PC-9 (cell line): ENCODE results near the gene GLDN. TPM values are rescaled to one million over a fixed set of nuclear protein-coding genes. Genes with fewer than 3 reads are reported as not detected.

Experiments
- BruUV-seq: library from RNA; stranded (reverse); fragments of 400-500 nt; replicated peaks from 2 replicates; lab custom pipeline; 2021; lab: Mats Ljungman, UMichigan
- CTCF ChIA-PET: fragments of 300-600 bp; sonication (Branson Sonifier 250); formaldehyde crosslinking; loops from one replicate; lab custom pipeline; 2022; ENCODE audit warnings: antibody characterized with exemption; lab: Charles Lee
- POLR2A ChIA-PET: fragments of 300-600 bp; sonication (Branson Sonifier 250); formaldehyde crosslinking; loops from one replicate; lab custom pipeline; 2022; ENCODE audit warnings: antibody characterized with exemption; ENCODE audit not compliant: unreplicated experiment; lab: Charles Lee
- DNase-seq, 2 experiments: peaks; one replicate each; pipeline versions ENCODE4 v3.0.0 to v3.0.0-alpha.2; 2015 to 2022; ENCODE audit warnings: mixed read lengths in 1 of 2
- H2AFZ ChIP-seq: fragments of 200-600 bp; sonication (generic); 2 replicates; pipeline ENCODE4 v1.8.1; 2017; ENCODE audit warnings: antibody characterized with exemption
- H3F3A ChIP-seq: fragments of 200-600 bp; sonication (generic); 2 replicates; pipeline ENCODE4 v1.8.1; 2017; ENCODE audit warnings: antibody characterized with exemption, mild to moderate bottlenecking, low read depth; ENCODE audit not compliant: insufficient read depth
- H3K27ac ChIP-seq: fragments of 200-600 bp; sonication (generic); 2 replicates; pipeline ENCODE4 v1.6.1; 2016; ENCODE audit warnings: mixed run types
- H3K27me3 ChIP-seq: fragments of 200-600 bp; sonication (generic); 2 replicates; pipeline ENCODE4 v1.6.1; 2016; ENCODE audit warnings: low read depth, mixed run types; ENCODE audit not compliant: insufficient read depth
- H3K36me3 ChIP-seq: fragments of 200-600 bp; sonication (generic); 2 replicates; pipeline ENCODE4 v1.6.1; 2016; ENCODE audit warnings: low read depth, mixed run types
- H3K4me1 ChIP-seq: fragments of 200-600 bp; sonication (generic); replicated peaks from 2 replicates; pipeline ENCODE4 v1.6.1; 2016; ENCODE audit warnings: mixed run types; ENCODE audit not compliant: insufficient read depth
- H3K4me2 ChIP-seq: fragments of 200-600 bp; sonication (generic); 2 replicates; pipeline ENCODE4 v1.6.1; 2017; ENCODE audit warnings: mixed run types
- H3K4me3 ChIP-seq: fragments of 200-600 bp; sonication (generic); 2 replicates; pipeline ENCODE4 v1.6.1; 2016; ENCODE audit warnings: mixed run types
- H3K79me2 ChIP-seq: fragments of 200-600 bp; sonication (generic); 2 replicates; pipeline ENCODE4 v1.6.1; 2017; ENCODE audit warnings: low read depth, mixed run types
- H3K9me2 ChIP-seq: fragments of 200-600 bp; sonication (generic); 2 replicates; pipeline ENCODE4 v1.8.1; 2017; ENCODE audit warnings: mild to moderate bottlenecking; ENCODE audit not compliant: insufficient read depth
- H3K9me3 ChIP-seq: fragments of 200-600 bp; sonication (generic); 2 replicates; pipeline ENCODE4 v1.8.1; 2016; ENCODE audit warnings: low read depth; ENCODE audit not compliant: insufficient read depth
- H4K20me1 ChIP-seq: fragments of 200-600 bp; sonication (generic); 2 replicates; pipeline ENCODE4 v1.8.1; 2017; ENCODE audit not compliant: insufficient read depth
- EZH2 ChIP-seq: fragments of 200-600 bp; sonication (generic); IDR thresholded peaks from 2 replicates; pipeline ENCODE4 v1.8.0; 2017; ENCODE audit warnings: antibody characterized with exemption, low read depth
- intact Hi-C: fragments of 100-400 bp; cut with micrococcal nuclease; formaldehyde crosslinking; loops from one replicate; pipeline ENCODE4 v1.10.0; 2022; ENCODE audit not compliant: unreplicated experiment
- total RNA-seq: library from RNA; stranded (reverse); gene quantifications from 2 replicates; pipeline ENCODE4 v1.2.3, GENCODE V29; 2021
- TF ChIP-seq, protein P1 (sequence below): fragments of 200-600 bp; sonication (generic); conservative IDR thresholded peaks from 2 replicates; pipeline ENCODE4 v1.6.1; 2017; ENCODE audit warnings: mixed run types, antibody characterized with exemption, mild to moderate bottlenecking, moderate library complexity

GLDN gene
- total RNA-seq, 1 experiment from 2014 or later = not detected

DNA sequence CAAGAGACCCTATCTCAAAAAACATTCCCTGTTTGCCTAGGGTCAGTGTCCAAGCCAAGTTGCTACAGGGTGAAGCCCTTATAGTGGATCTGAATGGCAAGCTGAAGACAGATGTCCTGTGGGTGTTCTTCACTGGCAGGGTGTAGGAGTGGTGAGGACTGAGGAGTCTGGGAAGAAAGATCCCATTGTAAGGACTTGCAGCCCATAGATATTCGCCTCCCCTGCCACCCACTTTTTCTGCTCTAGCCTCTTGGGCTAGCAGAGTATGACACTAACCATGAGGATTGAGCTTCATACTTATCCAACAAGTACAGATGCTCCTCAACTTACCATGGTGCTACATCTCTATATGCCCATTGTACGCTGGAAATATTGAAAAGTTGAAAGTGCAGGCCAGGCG, 16.3 kb upstream of the GLDN start:
- H3K9me3 ChIP-seq = no peaks in the 10 kb centered on the region
- BruUV-seq = no TSS peak
- no peaks in the 10 kb centered on the region for H3F3A ChIP-seq
- no peaks in the 10 kb centered on the region for H3K9me2 ChIP-seq
- no peaks in the 10 kb centered on the region for H3K36me3 ChIP-seq
- H3K4me2 ChIP-seq = no peak overlapping the region
- DNase-seq = no peak
- H2AFZ ChIP-seq = no peak overlapping the region
- ChIA-PET POLR2A (no interaction called here), CTCF (no interaction called here)
- no peak overlapping the region for H3K27ac ChIP-seq
- no peaks in the 10 kb centered on the region for H4K20me1 ChIP-seq
- intact Hi-C loops = no loop called here
- TF ChIP-seq, protein P1, sequence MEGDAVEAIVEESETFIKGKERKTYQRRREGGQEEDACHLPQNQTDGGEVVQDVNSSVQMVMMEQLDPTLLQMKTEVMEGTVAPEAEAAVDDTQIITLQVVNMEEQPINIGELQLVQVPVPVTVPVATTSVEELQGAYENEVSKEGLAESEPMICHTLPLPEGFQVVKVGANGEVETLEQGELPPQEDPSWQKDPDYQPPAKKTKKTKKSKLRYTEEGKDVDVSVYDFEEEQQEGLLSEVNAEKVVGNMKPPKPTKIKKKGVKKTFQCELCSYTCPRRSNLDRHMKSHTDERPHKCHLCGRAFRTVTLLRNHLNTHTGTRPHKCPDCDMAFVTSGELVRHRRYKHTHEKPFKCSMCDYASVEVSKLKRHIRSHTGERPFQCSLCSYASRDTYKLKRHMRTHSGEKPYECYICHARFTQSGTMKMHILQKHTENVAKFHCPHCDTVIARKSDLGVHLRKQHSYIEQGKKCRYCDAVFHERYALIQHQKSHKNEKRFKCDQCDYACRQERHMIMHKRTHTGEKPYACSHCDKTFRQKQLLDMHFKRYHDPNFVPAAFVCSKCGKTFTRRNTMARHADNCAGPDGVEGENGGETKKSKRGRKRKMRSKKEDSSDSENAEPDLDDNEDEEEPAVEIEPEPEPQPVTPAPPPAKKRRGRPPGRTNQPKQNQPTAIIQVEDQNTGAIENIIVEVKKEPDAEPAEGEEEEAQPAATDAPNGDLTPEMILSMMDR = no peak
- no peak for TF ChIP-seq EZH2
- no peaks in the 10 kb centered on the region for H3K27me3 ChIP-seq
- no peaks in the 10 kb centered on the region for H3K4me1 ChIP-seq
- H3K79me2 ChIP-seq = no peaks in the 10 kb centered on the region
- H3K4me3 ChIP-seq = no peak overlapping the region

DNA sequence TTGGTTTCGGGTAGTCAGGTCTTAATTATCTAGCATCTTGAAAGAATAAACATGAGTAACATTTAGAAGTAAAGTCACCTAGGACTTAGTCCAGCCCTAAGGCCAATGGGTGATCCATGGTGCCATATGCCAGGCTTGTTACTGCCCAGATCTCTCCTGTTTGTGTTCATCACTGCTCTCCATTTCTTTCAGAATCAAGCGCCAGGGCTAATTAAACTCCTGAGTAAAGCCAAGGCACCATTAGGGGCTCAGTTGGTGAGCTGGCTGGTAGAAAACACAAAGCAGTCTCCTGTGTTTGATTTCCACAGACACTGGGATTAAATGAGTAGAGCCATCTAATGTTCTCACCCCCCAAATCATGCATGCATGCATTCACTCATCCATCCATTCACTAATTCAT, 14.4 kb upstream of the GLDN start:
- H3K4me1 ChIP-seq = no peaks in the 10 kb centered on the region
- DNase-seq = no peak
- no peaks in the 10 kb centered on the region for H4K20me1 ChIP-seq
- no peak overlapping the region for H3K27ac ChIP-seq
- H3K4me3 ChIP-seq = no peak overlapping the region
- no peaks in the 10 kb centered on the region for H3K9me2 ChIP-seq
- BruUV-seq = no TSS peak
- no peak overlapping the region for H2AFZ ChIP-seq
- CTCF ChIA-PET = no interaction called here
- intact Hi-C loops = no loop called here
- no peaks in the 10 kb centered on the region for H3K79me2 ChIP-seq
- TF ChIP-seq, protein P1 = no peak
- TF ChIP-seq EZH2 = no peak
- no peak overlapping the region for H3K4me2 ChIP-seq
- H3F3A ChIP-seq = no peaks in the 10 kb centered on the region
- no peaks in the 10 kb centered on the region for H3K36me3 ChIP-seq
- no peaks in the 10 kb centered on the region for H3K9me3 ChIP-seq
- no peaks in the 10 kb centered on the region for H3K27me3 ChIP-seq
- POLR2A ChIA-PET = no interaction called here

DNA sequence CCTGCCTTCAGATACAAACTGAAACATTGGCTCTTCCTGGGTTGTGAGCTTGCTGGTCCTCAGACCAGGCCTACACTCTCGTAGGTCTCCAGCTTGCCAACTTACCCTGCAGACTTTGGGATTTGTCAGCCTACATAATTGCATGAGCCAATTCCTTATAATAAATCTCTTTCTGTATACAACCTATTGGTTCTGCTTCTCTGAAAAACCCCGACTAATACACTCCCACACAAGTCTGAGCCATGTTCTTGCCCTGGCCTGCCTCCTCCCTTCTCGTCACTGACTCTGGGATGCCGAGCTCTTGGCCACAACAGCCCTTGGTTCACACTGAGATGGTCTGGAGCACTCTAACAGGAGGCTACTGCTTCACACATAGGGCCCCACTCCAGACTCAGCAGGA, 12.5 kb upstream of the GLDN start:
- no peaks in the 10 kb centered on the region for H3F3A ChIP-seq
- H3K27me3 ChIP-seq = no peaks in the 10 kb centered on the region
- CTCF ChIA-PET = no interaction called here
- no peak overlapping the region for H3K4me3 ChIP-seq
- TF ChIP-seq EZH2 = no peak
- TF ChIP-seq, protein P1 = no peak
- H3K79me2 ChIP-seq = no peaks in the 10 kb centered on the region
- no peaks in the 10 kb centered on the region for H3K9me3 ChIP-seq
- POLR2A ChIA-PET = no interaction called here
- BruUV-seq = no TSS peak
- no peak for DNase-seq
- no peak overlapping the region for H2AFZ ChIP-seq
- no peaks in the 10 kb centered on the region for H4K20me1 ChIP-seq
- intact Hi-C loops = no loop called here
- H3K36me3 ChIP-seq = no peaks in the 10 kb centered on the region
- no peaks in the 10 kb centered on the region for H3K4me1 ChIP-seq
- no peaks in the 10 kb centered on the region for H3K9me2 ChIP-seq
- no peak overlapping the region for H3K27ac ChIP-seq
- no peak overlapping the region for H3K4me2 ChIP-seq
